Stomach (tissue), 4 donors: ENCODE results near the gene TTLL8.

Source experiments
- EP300 ChIP-seq: sonication (generic); formaldehyde crosslinking; IDR thresholded peaks from one replicate; pipeline ENCODE4 v1.6.1; 2017; ENCODE audit warnings: antibody characterized with exemption
- POLR2A ChIP-seq, 4 donors: fragments of 450-650 bp; IDR thresholded peaks; one replicate each; pipeline ENCODE4 v1.6.1; 2016; ENCODE audit warnings: antibody characterized with exemption in 4 of 4, control low read depth in 2 of 4, mild to moderate bottlenecking in 1 of 4, moderate library complexity in 1 of 4
- POLR2AphosphoS5 ChIP-seq, 3 donors: sonication (generic); formaldehyde crosslinking; IDR thresholded peaks; one replicate each; pipeline ENCODE4 v1.6.1; 2016; ENCODE audit warnings: antibody characterized with exemption in 3 of 3
- TF ChIP-seq, protein P1 (sequence below), 7 experiments: fragments of 450-650 bp in 4 of 7; fragments of 200-600 bp in 3 of 7; sonication (generic) in 3 of 7; IDR thresholded peaks; one replicate each; pipeline ENCODE4 v1.5.1; 2016 to 2019; ENCODE audit warnings: antibody characterized with exemption in 7 of 7, control low read depth in 2 of 7, mild to moderate bottlenecking in 1 of 7

DNA sequence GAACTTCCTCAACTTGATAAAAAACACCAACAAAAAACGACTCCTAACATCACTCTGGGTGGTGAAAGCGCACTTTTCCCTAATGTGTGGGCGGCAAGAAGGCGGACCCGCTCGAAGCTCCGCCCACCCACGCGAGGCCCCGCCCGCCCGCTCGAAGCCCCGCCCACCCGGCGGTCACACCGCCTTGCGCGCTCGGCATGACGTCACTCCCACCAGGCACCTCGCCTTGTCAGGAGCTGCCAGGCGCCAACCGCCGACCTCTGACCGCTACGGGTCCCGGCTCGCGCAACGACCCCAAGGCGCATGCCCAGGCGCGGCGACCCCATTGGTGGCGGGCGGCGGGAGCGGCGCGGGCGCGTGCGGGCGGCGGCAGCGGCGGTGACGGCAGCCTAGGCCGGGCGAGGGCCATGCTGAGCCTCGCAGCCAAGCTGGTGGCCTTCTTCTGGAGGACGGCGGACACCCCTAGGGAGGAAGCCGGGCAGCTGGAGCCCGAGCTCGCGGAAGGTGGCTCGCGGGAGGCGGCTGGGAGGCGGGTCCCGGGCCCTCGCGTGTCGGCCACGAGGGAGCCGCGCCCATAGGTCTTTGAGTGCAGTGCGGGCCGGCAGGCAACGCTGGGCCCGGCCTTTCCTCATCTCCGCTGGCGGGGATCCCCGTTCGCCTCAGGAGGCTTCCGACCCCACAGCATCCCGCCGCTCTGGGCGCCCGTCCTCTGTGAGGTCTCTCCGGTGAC, 31.7 kb upstream of the TTLL8 start, which contains the start of gene MOV10L1:
- TF ChIP-seq, protein P1, sequence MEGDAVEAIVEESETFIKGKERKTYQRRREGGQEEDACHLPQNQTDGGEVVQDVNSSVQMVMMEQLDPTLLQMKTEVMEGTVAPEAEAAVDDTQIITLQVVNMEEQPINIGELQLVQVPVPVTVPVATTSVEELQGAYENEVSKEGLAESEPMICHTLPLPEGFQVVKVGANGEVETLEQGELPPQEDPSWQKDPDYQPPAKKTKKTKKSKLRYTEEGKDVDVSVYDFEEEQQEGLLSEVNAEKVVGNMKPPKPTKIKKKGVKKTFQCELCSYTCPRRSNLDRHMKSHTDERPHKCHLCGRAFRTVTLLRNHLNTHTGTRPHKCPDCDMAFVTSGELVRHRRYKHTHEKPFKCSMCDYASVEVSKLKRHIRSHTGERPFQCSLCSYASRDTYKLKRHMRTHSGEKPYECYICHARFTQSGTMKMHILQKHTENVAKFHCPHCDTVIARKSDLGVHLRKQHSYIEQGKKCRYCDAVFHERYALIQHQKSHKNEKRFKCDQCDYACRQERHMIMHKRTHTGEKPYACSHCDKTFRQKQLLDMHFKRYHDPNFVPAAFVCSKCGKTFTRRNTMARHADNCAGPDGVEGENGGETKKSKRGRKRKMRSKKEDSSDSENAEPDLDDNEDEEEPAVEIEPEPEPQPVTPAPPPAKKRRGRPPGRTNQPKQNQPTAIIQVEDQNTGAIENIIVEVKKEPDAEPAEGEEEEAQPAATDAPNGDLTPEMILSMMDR (IDR thresholded peaks at IDR 0.05): no peak
- no peak for TF ChIP-seq POLR2A (IDR thresholded peaks at IDR 0.05)
- no peak for TF ChIP-seq EP300
- TF ChIP-seq POLR2AphosphoS5 (IDR thresholded peaks at IDR 0.05): no peak
